GM23338 (cell line): Measurements from ENCODE around the gene PEDS1. TPM values are rescaled to one million over a fixed set of nuclear protein-coding genes. Genes with fewer than 3 reads are reported as not detected.

Experiments used
- ATAC-seq: fragments of 200-7000 bp; cut with Tn5 transposase; 3 replicates; pipeline ENCODE4 v1.9.1; 2020
- DNase-seq: peaks from one replicate; pipeline ENCODE4 v3.0.0-alpha.2; 2015; ENCODE audit warnings: low spot score
- H2AFZ ChIP-seq: fragments of 200-600 bp; sonication (generic); 2 replicates; pipeline ENCODE4 v1.8.0; 2016; ENCODE audit warnings: antibody characterized with exemption, mild to moderate bottlenecking, moderate library complexity
- H3F3A ChIP-seq: fragments of 200-600 bp; sonication (generic); replicated peaks from 2 replicates; pipeline ENCODE4 v1.8.0; 2017; ENCODE audit warnings: antibody characterized with exemption, mixed run types, low read depth
- H3K27ac ChIP-seq: fragments of 200-600 bp; sonication (generic); 2 replicates; pipeline ENCODE4 v1.6.1; 2016; ENCODE audit warnings: low read depth
- H3K27me3 ChIP-seq: fragments of 200-600 bp; sonication (generic); 2 replicates; pipeline ENCODE4 v1.8.0; 2016; ENCODE audit warnings: mild to moderate bottlenecking, mixed run types, moderate library complexity; ENCODE audit not compliant: insufficient read depth
- H3K36me3 ChIP-seq: fragments of 200-600 bp; sonication (generic); 2 replicates; pipeline ENCODE4 v1.8.0; 2016; ENCODE audit warnings: mild to moderate bottlenecking; ENCODE audit not compliant: insufficient read depth
- H3K4me1 ChIP-seq: fragments of 200-600 bp; sonication (generic); 2 replicates; pipeline ENCODE4 v1.8.0; 2016; ENCODE audit warnings: mild to moderate bottlenecking, moderate library complexity; ENCODE audit not compliant: insufficient read depth
- H3K4me2 ChIP-seq: fragments of 200-600 bp; sonication (generic); 2 replicates; pipeline ENCODE4 v1.7.1; 2017; ENCODE audit warnings: mixed run types
- H3K4me3 ChIP-seq: fragments of 200-600 bp; sonication (generic); 2 replicates; pipeline ENCODE4 v1.6.1; 2016; ENCODE audit warnings: mixed run types
- H3K79me2 ChIP-seq: fragments of 200-600 bp; sonication (generic); replicated peaks from 2 replicates; pipeline ENCODE4 v1.8.0; 2017; ENCODE audit warnings: mild to moderate bottlenecking; ENCODE audit not compliant: insufficient read depth
- H3K9me2 ChIP-seq: fragments of 200-600 bp; sonication (generic); 2 replicates; pipeline ENCODE4 v1.8.0; 2017; ENCODE audit not compliant: insufficient read depth
- H4K20me1 ChIP-seq: fragments of 200-600 bp; sonication (generic); replicated peaks from 2 replicates; pipeline ENCODE4 v1.8.0; 2017; ENCODE audit warnings: mild to moderate bottlenecking; ENCODE audit not compliant: insufficient read depth
- H3K27ac Mint-ChIP-seq: 2 replicates; pipeline ENCODE4 v1.8.0; 2020; ENCODE audit warnings: inconsistent platforms, mild to moderate bottlenecking, moderate library complexity, mixed read lengths
- H3K27me3 Mint-ChIP-seq: 3 replicates; pipeline ENCODE4 v1.8.0; 2022; ENCODE audit warnings: low read depth, mild to moderate bottlenecking, moderate library complexity, mixed read lengths, inconsistent platforms; ENCODE audit not compliant: insufficient read depth, poor library complexity
- H3K36me3 Mint-ChIP-seq: 3 replicates; pipeline ENCODE4 v1.8.0; 2021; ENCODE audit warnings: low read depth, mild to moderate bottlenecking, inconsistent platforms, moderate library complexity, mixed read lengths
- H3K4me1 Mint-ChIP-seq: 3 replicates; pipeline ENCODE4 v1.8.0; 2020; ENCODE audit warnings: mild to moderate bottlenecking, inconsistent platforms, mixed read lengths
- H3K4me3 Mint-ChIP-seq: 3 replicates; pipeline ENCODE4 v1.8.0; 2021; ENCODE audit warnings: moderate library complexity, mild to moderate bottlenecking, inconsistent platforms, mixed read lengths
- H3K9me3 Mint-ChIP-seq: 3 replicates; pipeline ENCODE4 v1.8.0; 2020; ENCODE audit warnings: moderate library complexity, mild to moderate bottlenecking, inconsistent platforms, mixed read lengths
- JUNB ChIP-seq: IDR thresholded peaks from one replicate; pipeline ENCODE4 v1.6.1; 2016; ENCODE audit warnings: antibody characterized with exemption; ENCODE audit not compliant: unreplicated experiment
- polyA plus RNA-seq: library from polyadenylated mRNA; unstranded; fragments of >200 nt; fragmentation: Nextera tagmentation; extraction: Ambion mirVana; gene quantifications from 2 replicates; pipeline ENCODE4 v1.2.1, GENCODE V29; 2016
- total RNA-seq: library from RNA; depleted of rRNA; stranded (reverse); fragments of >200 nt; shearing (Covaris generic); gene quantifications from 2 replicates; pipeline ENCODE4 v1.2.3, GENCODE V29; 2014
- TF ChIP-seq, protein P1 (sequence below): fragments of 250-450 bp; sonication (Bioruptor Pico); IDR thresholded peaks from 2 replicates; pipeline ENCODE4 v1.5.0; 2020; ENCODE audit warnings: mild to moderate bottlenecking, moderate library complexity

Gene PEDS1
- total and polyA plus RNA-seq, 2 experiments from 2014 or later: 34.5 to 43.6 TPM

DNA sequence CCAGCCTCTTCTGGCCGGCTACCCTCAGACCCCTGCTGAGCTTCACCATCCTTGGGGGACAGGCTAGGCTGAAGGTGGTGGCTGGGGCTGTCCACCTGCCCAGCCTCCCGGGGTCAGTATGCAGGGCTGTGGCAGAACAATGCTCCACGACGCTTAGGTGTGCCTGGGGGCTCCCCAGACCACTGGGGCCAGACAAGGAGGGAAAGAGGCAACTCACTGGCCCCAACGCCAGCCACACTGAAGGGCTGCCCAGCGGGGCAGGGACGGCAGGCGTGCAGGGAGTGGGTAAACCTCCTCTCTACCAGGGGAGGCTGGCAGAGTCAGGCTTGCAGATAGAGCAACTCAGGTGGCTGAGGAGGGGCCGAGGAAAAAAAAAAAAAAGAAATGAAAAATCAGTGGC, 29.0 kb downstream of the PEDS1 start (continued):
- TF ChIP-seq, protein P1, sequence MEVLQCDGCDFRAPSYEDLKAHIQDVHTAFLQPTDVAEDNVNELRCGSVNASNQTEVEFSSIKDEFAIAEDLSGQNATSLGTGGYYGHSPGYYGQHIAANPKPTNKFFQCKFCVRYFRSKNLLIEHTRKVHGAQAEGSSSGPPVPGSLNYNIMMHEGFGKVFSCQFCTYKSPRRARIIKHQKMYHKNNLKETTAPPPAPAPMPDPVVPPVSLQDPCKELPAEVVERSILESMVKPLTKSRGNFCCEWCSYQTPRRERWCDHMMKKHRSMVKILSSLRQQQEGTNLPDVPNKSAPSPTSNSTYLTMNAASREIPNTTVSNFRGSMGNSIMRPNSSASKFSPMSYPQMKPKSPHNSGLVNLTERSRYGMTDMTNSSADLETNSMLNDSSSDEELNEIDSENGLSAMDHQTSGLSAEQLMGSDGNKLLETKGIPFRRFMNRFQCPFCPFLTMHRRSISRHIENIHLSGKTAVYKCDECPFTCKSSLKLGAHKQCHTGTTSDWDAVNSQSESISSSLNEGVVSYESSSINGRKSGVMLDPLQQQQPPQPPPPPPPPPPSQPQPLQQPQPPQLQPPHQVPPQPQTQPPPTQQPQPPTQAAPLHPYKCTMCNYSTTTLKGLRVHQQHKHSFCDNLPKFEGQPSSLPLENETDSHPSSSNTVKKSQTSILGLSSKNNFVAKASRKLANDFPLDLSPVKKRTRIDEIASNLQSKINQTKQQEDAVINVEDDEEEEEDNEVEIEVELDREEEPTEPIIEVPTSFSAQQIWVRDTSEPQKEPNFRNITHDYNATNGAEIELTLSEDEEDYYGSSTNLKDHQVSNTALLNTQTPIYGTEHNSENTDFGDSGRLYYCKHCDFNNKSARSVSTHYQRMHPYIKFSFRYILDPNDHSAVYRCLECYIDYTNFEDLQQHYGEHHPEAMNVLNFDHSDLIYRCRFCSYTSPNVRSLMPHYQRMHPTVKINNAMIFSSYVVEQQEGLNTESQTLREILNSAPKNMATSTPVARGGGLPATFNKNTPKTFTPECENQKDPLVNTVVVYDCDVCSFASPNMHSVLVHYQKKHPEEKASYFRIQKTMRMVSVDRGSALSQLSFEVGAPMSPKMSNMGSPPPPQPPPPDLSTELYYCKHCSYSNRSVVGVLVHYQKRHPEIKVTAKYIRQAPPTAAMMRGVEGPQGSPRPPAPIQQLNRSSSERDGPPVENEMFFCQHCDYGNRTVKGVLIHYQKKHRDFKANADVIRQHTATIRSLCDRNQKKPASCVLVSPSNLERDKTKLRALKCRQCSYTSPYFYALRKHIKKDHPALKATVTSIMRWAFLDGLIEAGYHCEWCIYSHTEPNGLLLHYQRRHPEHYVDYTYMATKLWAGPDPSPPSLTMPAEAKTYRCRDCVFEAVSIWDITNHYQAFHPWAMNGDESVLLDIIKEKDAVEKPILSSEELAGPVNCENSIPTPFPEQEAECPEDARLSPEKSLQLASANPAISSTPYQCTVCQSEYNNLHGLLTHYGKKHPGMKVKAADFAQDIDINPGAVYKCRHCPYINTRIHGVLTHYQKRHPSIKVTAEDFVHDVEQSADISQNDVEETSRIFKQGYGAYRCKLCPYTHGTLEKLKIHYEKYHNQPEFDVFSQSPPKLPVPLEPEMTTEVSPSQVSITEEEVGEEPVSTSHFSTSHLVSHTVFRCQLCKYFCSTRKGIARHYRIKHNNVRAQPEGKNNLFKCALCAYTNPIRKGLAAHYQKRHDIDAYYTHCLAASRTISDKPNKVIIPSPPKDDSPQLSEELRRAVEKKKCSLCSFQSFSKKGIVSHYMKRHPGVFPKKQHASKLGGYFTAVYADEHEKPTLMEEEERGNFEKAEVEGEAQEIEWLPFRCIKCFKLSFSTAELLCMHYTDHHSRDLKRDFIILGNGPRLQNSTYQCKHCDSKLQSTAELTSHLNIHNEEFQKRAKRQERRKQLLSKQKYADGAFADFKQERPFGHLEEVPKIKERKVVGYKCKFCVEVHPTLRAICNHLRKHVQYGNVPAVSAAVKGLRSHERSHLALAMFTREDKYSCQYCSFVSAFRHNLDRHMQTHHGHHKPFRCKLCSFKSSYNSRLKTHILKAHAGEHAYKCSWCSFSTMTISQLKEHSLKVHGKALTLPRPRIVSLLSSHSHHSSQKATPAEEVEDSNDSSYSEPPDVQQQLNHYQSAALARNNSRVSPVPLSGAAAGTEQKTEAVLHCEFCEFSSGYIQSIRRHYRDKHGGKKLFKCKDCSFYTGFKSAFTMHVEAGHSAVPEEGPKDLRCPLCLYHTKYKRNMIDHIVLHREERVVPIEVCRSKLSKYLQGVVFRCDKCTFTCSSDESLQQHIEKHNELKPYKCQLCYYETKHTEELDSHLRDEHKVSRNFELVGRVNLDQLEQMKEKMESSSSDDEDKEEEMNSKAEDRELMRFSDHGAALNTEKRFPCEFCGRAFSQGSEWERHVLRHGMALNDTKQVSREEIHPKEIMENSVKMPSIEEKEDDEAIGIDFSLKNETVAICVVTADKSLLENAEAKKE (CRISPR knock-in tag): no peak
- no peak for TF ChIP-seq JUNB

DNA sequence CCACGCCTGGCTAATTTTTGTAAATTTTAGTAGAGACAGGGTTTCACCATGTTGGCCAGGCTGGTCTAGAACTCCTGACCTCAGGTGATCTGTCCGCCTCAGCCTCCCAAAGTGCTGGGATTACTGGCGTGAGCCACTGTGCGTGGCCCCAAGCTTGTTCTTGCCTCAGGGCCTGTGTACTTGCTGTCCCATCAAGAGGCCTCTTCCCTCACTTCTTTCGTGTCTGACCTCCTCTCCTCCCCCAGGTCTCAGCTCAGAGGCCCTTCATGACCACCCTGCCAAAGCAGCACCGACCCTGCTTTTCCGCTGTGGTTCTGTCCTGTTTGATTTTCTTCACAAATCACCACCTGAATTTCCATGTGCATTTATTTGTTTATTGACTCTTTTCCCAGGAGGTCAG, 30.1 kb downstream of the PEDS1 start:
- Histone ChIP-seq H2AFZ (no peak overlapping the region), H3K36me3 (no peaks in the 10 kb centered on the region; the same call in 1 of the 2 replicates), H3K27ac (no peak overlapping the region), H3K79me2 (no peaks in the 10 kb centered on the region), H4K20me1 (peaks cover 6% of the 10 kb centered on the region; the same call in 1 of the 2 replicates), H3K4me2 (no peak overlapping the region), H3K4me3 (no peak overlapping the region), H3K27me3 (no peaks in the 10 kb centered on the region), H3K9me2 (no peaks in the 10 kb centered on the region), H3K4me1 (no peaks in the 10 kb centered on the region), H3F3A (no peaks in the 10 kb centered on the region; the same call in 1 of the 2 replicates)
- ATAC-seq: no peak
- Mint-ChIP-seq H3K27ac (no peak overlapping the region; the same call in 1 of the 2 replicates), H3K4me3 (no peak overlapping the region), H3K27me3 (peaks cover 7% of the 10 kb centered on the region), H3K36me3 (peaks cover 51% of the 10 kb centered on the region), H3K4me1 (peaks cover 4% of the 10 kb centered on the region; the same call in 2 of the 3 replicates), H3K9me3 (peaks cover 2% of the 10 kb centered on the region; the same call in 1 of the 3 replicates)
- DNase-seq: no peak
- TF ChIP-seq, protein P1 (CRISPR knock-in tag): no peak
